ENCODE data around the gene PTGER1.

PTGER1 gene

GRCh38 chr19:14473978-14474578 lies 1.1 kb downstream of the PTGER1 start:
- TF ChIP-seq POLR2AphosphoS5 (IDR thresholded peaks at IDR 0.05; ENCODE audit: low read depth) = no peak
- no peak for TF ChIP-seq SPI1 (IDR thresholded peaks at IDR 0.05; ENCODE audit: borderline replicate concordance, low read depth)
- no peak for TF ChIP-seq REST (IDR thresholded peaks at IDR 0.05; ENCODE audit: insufficient replicate concordance, low read depth)
- no peak for TF ChIP-seq CTCF (IDR thresholded peaks at IDR 0.05; ENCODE audit: insufficient read depth, low read length)
- no peak for TF ChIP-seq GABPA (IDR thresholded peaks at IDR 0.05; ENCODE audit: low read depth)
- no peak overlapping the region for H3K27ac ChIP-seq (replicated peaks)
- no peak for DNase-seq (ENCODE audit: low read depth in 1 of 2, low spot score in 1 of 2)
- no peak overlapping the region for H3K4me3 ChIP-seq (replicated peaks; ENCODE audit: insufficient read depth, low read length)
- peaks cover 19% of the 10 kb centered on the region for H3K27me3 ChIP-seq (ENCODE audit: insufficient read depth, poor library complexity, severe bottlenecking)

- Histone ChIP-seq H3K27ac (replicated peaks) (no peak overlapping the region), H3K27me3 (ENCODE audit: insufficient read depth, poor library complexity, severe bottlenecking) (peaks cover 19% of the 10 kb centered on the region), H3K4me3 (replicated peaks; ENCODE audit: insufficient read depth, low read length) (no peak overlapping the region)
- TF ChIP-seq REST (IDR thresholded peaks at IDR 0.05; ENCODE audit: insufficient replicate concordance, low read depth) (no peak), CTCF (IDR thresholded peaks at IDR 0.05; ENCODE audit: insufficient read depth, low read length) (no peak)
- DNase-seq (ENCODE audit: low read depth in 1 of 2, low spot score in 1 of 2) = no peak
Observed at GRCh38 chr19:14473073-14473977, 1.8 kb downstream of the PTGER1 start.

GRCh38 chr19:14472202-14472938 lies 2.8 kb downstream of the PTGER1 start:
- Histone ChIP-seq H3K4me3 (replicated peaks; ENCODE audit: insufficient read depth, low read length) (no peak overlapping the region), H3K27ac (replicated peaks) (no peak overlapping the region), H3K27me3 (ENCODE audit: insufficient read depth, poor library complexity, severe bottlenecking) (peaks cover 19% of the 10 kb centered on the region)
- peak in 1 of 2 experiments; percentile 61 for DNase-seq (ENCODE audit: low read depth in 1 of 2, low spot score in 1 of 2)
- TF ChIP-seq GABPA (IDR thresholded peaks at IDR 0.05; ENCODE audit: low read depth) = no peak
- peak; percentile 55 for TF ChIP-seq CTCF (IDR thresholded peaks at IDR 0.05; ENCODE audit: insufficient read depth, low read length)
- peak; percentile 43; the same call in 1 of the 2 replicates for TF ChIP-seq POLR2AphosphoS5 (IDR thresholded peaks at IDR 0.05; ENCODE audit: low read depth)
